ENCODE results near the gene TTF2.
A peak's percentile ranks its signal among the peaks of the same experiment; 100 is the strongest.

The TTF2 gene

GRCh38 chr1:117046781-117047180, 13.3 kb upstream of the TTF2 start:
- DNase-seq (ENCODE audit: low spot score): no peak

GRCh38 chr1:117047271-117047670, 12.9 kb upstream of the TTF2 start:
- DNase-seq (ENCODE audit: low spot score): no peak

GRCh38 chr1:117049857-117050256, 10.3 kb upstream of the TTF2 start:
- DNase-seq (ENCODE audit: low spot score): no peak

- DNase-seq (ENCODE audit: low spot score): no peak
These were observed 8.7 kb upstream of the TTF2 start for GRCh38 chr1:117051224-117052064.

- DNase-seq (ENCODE audit: low spot score): no peak
These were observed 6.1 kb upstream of the TTF2 start for GRCh38 chr1:117054068-117054467.

- no peak for DNase-seq (ENCODE audit: low spot score)
These were observed 1.3 kb upstream of the TTF2 start for GRCh38 chr1:117058810-117059209.

GRCh38 chr1:117059334-117059677, 820 bp upstream of the TTF2 start:
- no peak for DNase-seq (ENCODE audit: low spot score)

- no peak for DNase-seq (ENCODE audit: low spot score)
These were observed 553 bp downstream of the TTF2 start for GRCh38 chr1:117060441-117061317.

GRCh38 chr1:117061986-117062415, 1.9 kb downstream of the TTF2 start:
- no peak for DNase-seq (ENCODE audit: low spot score)

- no peak for DNase-seq (ENCODE audit: low spot score)
These were observed 6.2 kb downstream of the TTF2 start for GRCh38 chr1:117066367-117066766.

- DNase-seq (ENCODE audit: low spot score): peak; percentile 69
These were observed 7.6 kb downstream of the TTF2 start for GRCh38 chr1:117067533-117068370.

- peak; percentile 59 for DNase-seq (ENCODE audit: low spot score)
These were observed 8.5 kb downstream of the TTF2 start for GRCh38 chr1:117068580-117068979.

- no peak for DNase-seq (ENCODE audit: low spot score)
These were observed 9.2 kb downstream of the TTF2 start for GRCh38 chr1:117069220-117069844.

GRCh38 chr1:117070124-117070523, 10.0 kb downstream of the TTF2 start:
- DNase-seq (ENCODE audit: low spot score): no peak

- DNase-seq (ENCODE audit: low spot score): no peak
These were observed 16.5 kb downstream of the TTF2 start for GRCh38 chr1:117076648-117077047.

- no peak for DNase-seq (ENCODE audit: low spot score)
These were observed 17.1 kb downstream of the TTF2 start for GRCh38 chr1:117077267-117077666.

- DNase-seq (ENCODE audit: low spot score): no peak
These were observed 19.6 kb downstream of the TTF2 start for GRCh38 chr1:117079737-117080136.

GRCh38 chr1:117084231-117084630, 24.1 kb downstream of the TTF2 start:
- DNase-seq (ENCODE audit: low spot score): no peak

- no peak for DNase-seq (ENCODE audit: low spot score)
These were observed 27.6 kb downstream of the TTF2 start for GRCh38 chr1:117087686-117088085.

GRCh38 chr1:117089996-117090395, 29.9 kb downstream of the TTF2 start:
- no peak for DNase-seq (ENCODE audit: low spot score)

GRCh38 chr1:117092594-117092993, 32.5 kb downstream of the TTF2 start:
- no peak for DNase-seq (ENCODE audit: low spot score)

GRCh38 chr1:117093091-117093534, 33.0 kb downstream of the TTF2 start:
- peak; percentile 30 for DNase-seq (ENCODE audit: low spot score)

Data from globus pallidus (tissue), 1 donor.